HG02981 (cell line): ENCODE results near the gene IRF6.

Experiments
- ATAC-seq: cut with Tn5 transposase; IDR thresholded peaks from one replicate; pipeline ENCODE4 v1.9.1; 2021; ENCODE audit warnings: mild to moderate bottlenecking, moderate library complexity; ENCODE audit not compliant: unreplicated experiment

The IRF6 gene

GRCh38 chr1:209736490-209737117 lies 69.3 kb downstream of the IRF6 start:
- ATAC-seq = no peak
